Central memory CD8-positive, alpha-beta T cell (primary cell): ENCODE data around the gene OPRM1.
A peak's percentile ranks its signal among the peaks of the same experiment; 100 is the strongest.

Source experiments
- ATAC-seq: fragments of 150-1000 bp; cut with Tn5 transposase; replicated peaks from 2 replicates; pipeline ENCODE4 v1.10.0; 2022; ENCODE audit warnings: mild to moderate bottlenecking, moderate FRiP score, moderate number of reproducible peaks; ENCODE audit not compliant: poor library complexity, severe bottlenecking; ENCODE audit errors: extremely low read depth
- DNase-seq, 2 donors: peaks; one replicate each; pipeline ENCODE4 v3.0.0; 2021; ENCODE audit warnings: low spot score in 2 of 2
- H3K27ac Mint-ChIP-seq: one replicate; pipeline ENCODE4 v1.8.0; 2022; ENCODE audit warnings: low read depth, mild to moderate bottlenecking, moderate library complexity, mixed read lengths
- H3K27me3 Mint-ChIP-seq: one replicate; pipeline ENCODE4 v1.8.0; 2022; ENCODE audit warnings: mixed read lengths
- H3K36me3 Mint-ChIP-seq: one replicate; pipeline ENCODE4 v1.8.0; 2022; ENCODE audit warnings: mild to moderate bottlenecking, moderate library complexity, mixed read lengths; ENCODE audit not compliant: insufficient read depth
- H3K4me1 Mint-ChIP-seq: one replicate; pipeline ENCODE4 v1.8.0; 2022; ENCODE audit warnings: mixed read lengths
- H3K4me3 Mint-ChIP-seq: one replicate; pipeline ENCODE4 v1.8.0; 2022; ENCODE audit warnings: mild to moderate bottlenecking, moderate library complexity, mixed read lengths
- H3K9me3 Mint-ChIP-seq: one replicate; pipeline ENCODE4 v1.8.0; 2022; ENCODE audit warnings: mixed read lengths

The OPRM1 gene

DNA sequence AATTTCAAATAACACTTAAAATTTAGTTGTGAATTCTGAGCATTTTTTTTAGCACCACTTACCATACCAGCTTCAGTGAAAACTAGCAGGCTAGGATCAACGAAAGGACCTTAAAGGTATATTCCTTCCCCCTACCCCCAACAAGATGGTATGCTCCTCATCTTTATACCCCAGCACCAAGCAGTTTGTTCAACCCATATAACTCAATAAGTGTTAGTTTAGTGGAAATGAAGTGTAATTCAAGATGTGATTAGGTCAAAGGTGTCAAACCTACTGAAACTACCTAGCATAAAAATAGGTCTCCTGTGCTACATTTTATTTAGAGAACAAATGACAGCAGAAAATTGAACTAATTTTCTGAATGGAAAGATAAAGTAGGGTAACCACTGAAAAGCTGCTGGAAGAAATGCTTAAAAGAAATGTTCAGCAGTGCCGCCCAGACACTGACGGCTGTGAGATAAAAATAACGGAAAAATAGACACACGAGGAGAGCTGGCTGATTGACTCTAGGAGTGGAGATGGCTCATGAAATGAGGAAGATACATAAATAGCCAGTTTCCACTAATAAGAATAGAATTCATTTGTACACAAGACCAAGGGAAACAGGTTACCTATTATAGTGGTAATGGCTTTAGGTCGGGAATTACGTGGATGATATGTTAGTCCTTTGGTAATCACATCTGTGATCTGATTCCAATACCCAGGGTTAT is 222.8 kb downstream of the OPRM1 start:
- Mint-ChIP-seq H3K9me3 (no peaks in the 10 kb centered on the region), H3K4me1 (peaks cover 23% of the 10 kb centered on the region), H3K36me3 (no peaks in the 10 kb centered on the region), H3K4me3 (no peak overlapping the region), H3K27me3 (no peaks in the 10 kb centered on the region), H3K27ac (peak overlapping the region; percentile 7)
- no peak for DNase-seq
- no peak for ATAC-seq

DNA sequence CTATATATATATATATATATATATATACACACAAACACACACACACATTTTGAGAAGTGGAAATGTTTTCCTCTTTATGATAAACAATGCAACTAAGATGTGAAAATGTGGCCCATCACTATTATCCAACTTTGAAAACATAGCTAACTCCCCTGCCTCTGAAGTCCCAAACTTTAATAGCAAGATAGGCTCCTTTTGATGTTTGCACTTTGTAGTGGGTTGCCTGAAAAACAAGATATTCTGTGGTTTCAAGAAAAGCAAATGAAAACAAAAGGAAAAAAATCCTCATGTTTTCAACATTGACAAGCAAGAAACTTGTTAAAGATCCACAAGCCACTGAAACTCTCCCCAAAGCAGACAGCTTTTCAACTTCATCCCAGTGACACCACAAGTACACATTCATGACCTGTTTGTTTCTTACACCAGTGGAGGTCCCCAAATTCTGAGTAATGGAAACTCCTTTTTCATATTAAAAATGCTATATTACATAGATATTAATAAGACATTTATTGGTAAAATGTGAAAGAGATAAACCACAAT is 227.6 kb downstream of the OPRM1 start:
- Mint-ChIP-seq H3K27ac (no peak overlapping the region), H3K27me3 (no peaks in the 10 kb centered on the region), H3K9me3 (no peaks in the 10 kb centered on the region), H3K36me3 (no peaks in the 10 kb centered on the region), H3K4me3 (no peak overlapping the region), H3K4me1 (peaks cover 15% of the 10 kb centered on the region)
- no peak for ATAC-seq
- no peak for DNase-seq

DNA sequence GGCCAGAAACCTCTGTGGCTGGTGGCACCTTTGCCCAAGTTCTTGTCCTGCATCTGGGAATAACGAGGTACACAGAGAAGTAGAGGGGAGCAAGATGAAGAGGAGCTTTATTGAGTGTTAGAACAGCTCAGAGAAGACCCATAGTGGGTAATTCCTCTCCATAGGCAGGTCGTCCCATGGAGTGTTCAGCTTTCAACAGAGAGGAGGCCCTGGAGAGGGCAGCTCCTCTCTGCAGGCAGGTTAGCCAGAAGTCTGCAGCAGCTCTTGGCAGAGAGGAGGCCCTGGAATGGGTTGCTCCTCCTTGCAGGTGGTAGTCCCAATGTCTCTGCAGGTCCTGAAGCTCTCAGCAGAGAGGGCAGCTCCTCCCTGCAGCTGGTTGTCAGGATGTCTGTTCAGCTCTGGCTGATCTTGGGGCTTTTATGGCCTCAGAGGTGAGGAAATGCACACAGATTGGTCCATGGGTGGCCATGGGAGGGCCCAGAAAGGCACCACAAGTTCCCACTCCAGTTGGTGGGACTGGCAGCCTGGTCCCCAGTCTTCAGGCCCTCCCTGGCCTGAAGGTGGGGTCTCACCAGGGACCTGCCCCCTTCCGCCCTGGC is 228.6 kb downstream of the OPRM1 start:
- no peaks in the 10 kb centered on the region for H3K9me3 Mint-ChIP-seq
- H3K4me3 Mint-ChIP-seq = no peak overlapping the region
- peaks cover 9% of the 10 kb centered on the region for H3K4me1 Mint-ChIP-seq
- no peaks in the 10 kb centered on the region for H3K27me3 Mint-ChIP-seq
- no peak for ATAC-seq
- no peaks in the 10 kb centered on the region for H3K36me3 Mint-ChIP-seq
- no peak overlapping the region for H3K27ac Mint-ChIP-seq
- DNase-seq = no peak

DNA sequence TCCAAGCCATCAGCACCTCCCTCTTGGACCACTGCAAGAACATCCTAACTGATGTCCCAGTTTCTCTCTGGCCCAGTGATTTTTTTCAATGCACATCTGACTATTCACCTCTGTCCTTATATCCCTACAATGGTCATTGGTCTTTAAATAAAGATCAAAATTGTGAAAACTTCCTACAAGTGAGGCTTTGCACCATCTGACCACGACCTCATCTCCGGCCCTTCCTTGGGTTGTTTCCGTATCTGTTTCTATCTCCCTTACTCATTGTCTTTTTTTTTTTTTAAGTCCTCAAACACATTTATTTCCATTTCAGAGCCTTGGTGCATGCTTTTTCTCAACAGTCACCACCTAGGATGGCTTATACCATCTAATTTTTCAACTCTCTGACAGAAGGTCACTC is 229.4 kb downstream of the OPRM1 start:
- ATAC-seq (no peak), DNase-seq (no peak)
- Mint-ChIP-seq H3K9me3 (no peaks in the 10 kb centered on the region), H3K4me3 (no peak overlapping the region), H3K27ac (no peak overlapping the region), H3K27me3 (no peaks in the 10 kb centered on the region), H3K36me3 (no peaks in the 10 kb centered on the region), H3K4me1 (peaks cover 9% of the 10 kb centered on the region)

DNA sequence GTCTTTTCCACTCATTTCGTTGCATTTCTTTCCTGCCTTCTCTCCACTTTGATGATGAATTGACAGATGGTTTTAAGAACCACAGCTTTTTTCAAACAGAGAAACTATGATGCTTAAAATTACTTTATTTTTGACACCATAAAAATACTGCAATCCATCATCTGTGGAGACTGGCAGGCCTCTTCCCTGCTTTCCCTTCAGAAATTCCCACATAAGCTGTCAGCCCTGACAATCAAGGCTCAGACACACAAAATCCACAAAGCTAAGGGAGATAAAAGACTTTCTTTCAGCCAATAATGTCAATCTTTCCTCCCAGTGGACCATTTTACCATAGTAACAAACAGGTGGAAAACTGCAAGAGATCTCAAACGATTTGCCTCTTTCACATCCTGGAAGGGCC is 235.1 kb downstream of the OPRM1 start:
- Mint-ChIP-seq H3K36me3 (no peaks in the 10 kb centered on the region), H3K27me3 (no peaks in the 10 kb centered on the region), H3K27ac (no peak overlapping the region), H3K4me3 (no peak overlapping the region), H3K9me3 (no peaks in the 10 kb centered on the region), H3K4me1 (peaks cover 14% of the 10 kb centered on the region)
- ATAC-seq = no peak
- no peak for DNase-seq

DNA sequence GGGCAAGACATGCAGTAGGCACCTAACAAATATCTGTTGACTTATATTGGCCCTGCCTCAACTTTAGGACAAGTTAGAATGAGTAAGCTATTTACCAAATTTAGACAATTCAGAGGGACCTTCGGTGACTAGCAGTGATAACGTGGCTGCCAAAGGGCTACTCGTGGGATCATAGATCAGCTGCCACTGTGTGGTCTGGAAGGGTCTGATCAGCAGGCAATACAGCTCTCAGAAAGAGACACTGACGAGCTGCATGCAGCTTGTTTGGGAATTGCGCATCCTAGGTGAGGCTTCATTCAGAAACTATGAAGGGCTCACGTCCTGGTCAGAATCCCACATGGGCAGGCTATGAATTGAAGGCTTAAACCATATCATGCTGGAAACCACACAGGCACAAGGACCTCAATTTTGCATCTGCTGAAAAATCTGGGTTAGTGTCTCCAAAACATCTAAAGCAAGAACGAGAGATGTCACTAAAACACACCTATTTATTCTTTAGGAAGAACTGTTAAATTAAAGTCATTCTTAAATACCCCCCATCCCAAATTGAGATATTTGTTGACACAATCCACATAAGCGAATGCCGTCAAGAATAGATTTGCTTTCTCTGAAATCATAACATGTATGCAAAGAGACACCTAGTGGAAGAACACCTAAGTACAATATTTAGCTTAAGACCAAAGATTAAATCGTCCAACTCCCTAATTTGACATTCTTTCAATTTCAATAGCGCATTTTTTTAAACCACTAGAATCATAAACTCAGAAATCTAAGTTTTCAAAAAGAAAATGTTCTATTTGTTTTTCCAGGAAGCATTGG is 238.0 kb downstream of the OPRM1 start:
- Mint-ChIP-seq H3K36me3 (no peaks in the 10 kb centered on the region), H3K27me3 (no peaks in the 10 kb centered on the region), H3K27ac (peak overlapping the region; percentile 9), H3K4me1 (peaks cover 14% of the 10 kb centered on the region), H3K9me3 (no peaks in the 10 kb centered on the region), H3K4me3 (peak overlapping the region; percentile 59)
- DNase-seq (no peak), ATAC-seq (peak; percentile 70)

DNA sequence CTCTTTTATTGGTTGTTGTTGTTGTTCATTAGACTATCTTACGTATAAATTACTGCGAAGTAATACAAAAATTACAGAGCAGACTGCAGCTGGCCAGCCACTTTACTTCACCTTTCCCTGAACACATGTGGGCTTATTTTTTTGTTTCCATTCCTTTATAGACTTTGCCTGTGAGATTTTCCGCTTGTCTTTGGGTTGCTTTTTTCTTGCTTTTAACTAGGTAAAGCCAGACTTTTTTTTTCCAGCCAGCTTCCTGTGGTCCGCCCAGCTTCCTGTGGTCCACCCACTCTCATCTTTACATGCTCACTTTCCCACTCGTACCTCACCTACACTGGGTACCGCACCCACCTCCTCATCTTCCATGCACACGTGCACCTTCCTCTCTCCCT is 238.6 kb downstream of the OPRM1 start:
- Mint-ChIP-seq H3K27ac (peak overlapping the region; percentile 9), H3K36me3 (no peaks in the 10 kb centered on the region), H3K4me1 (peaks cover 14% of the 10 kb centered on the region), H3K9me3 (no peaks in the 10 kb centered on the region), H3K4me3 (peak overlapping the region; percentile 59), H3K27me3 (no peaks in the 10 kb centered on the region)
- ATAC-seq (peak; percentile 19), DNase-seq (no peak)

DNA sequence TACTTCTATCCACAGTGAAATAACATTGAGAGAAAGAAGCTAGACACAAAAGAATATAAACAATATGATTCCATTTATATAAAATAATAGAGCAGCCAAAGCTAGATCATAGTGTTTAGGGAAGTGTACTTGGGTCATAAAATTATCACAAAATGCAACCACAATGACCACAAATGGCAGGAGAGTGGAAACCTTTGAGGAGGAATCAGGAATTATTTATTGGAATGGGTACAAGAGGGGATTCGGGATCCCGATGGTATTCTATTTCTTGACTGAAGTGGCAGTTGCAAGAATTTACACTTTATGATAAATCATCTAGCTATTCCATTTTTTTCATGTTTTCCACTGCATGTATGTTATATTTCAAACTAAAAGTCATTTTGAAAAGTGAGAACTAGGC is 241.5 kb downstream of the OPRM1 start:
- ATAC-seq = no peak
- no peaks in the 10 kb centered on the region for H3K36me3 Mint-ChIP-seq
- no peak overlapping the region for H3K4me3 Mint-ChIP-seq
- H3K9me3 Mint-ChIP-seq = no peaks in the 10 kb centered on the region
- H3K27me3 Mint-ChIP-seq = no peaks in the 10 kb centered on the region
- no peak overlapping the region for H3K27ac Mint-ChIP-seq
- peaks cover 14% of the 10 kb centered on the region for H3K4me1 Mint-ChIP-seq
- no peak for DNase-seq

DNA sequence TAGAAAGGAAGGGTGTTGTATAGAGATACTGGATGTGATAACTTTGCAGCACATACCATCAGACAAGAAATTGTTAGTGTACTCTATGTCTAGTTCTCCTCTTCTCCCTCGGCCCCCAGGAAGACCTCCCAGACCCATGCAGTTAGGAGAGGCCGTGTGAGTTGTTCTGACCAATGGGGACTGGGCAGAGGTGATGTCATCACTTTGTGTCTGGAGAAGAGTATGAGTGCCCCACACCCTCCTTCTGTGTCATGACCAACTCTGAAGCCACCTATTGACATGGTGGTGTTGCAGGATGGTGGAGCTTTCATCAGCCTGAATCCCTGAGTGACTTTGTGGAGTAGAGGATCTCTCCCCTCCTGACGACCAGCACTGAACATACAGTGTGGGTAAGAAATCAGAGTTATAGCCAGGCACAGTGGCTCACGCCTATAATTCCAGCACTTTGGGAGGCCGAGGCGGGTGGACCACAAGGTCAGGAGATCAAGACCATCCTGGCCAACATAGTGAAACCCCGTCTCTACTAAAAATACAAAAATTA is 245.3 kb downstream of the OPRM1 start:
- no peak for ATAC-seq
- no peak for DNase-seq
- no peaks in the 10 kb centered on the region for H3K9me3 Mint-ChIP-seq
- no peaks in the 10 kb centered on the region for H3K27me3 Mint-ChIP-seq
- H3K4me3 Mint-ChIP-seq = no peak overlapping the region
- H3K36me3 Mint-ChIP-seq = no peaks in the 10 kb centered on the region
- no peaks in the 10 kb centered on the region for H3K4me1 Mint-ChIP-seq
- no peak overlapping the region for H3K27ac Mint-ChIP-seq

DNA sequence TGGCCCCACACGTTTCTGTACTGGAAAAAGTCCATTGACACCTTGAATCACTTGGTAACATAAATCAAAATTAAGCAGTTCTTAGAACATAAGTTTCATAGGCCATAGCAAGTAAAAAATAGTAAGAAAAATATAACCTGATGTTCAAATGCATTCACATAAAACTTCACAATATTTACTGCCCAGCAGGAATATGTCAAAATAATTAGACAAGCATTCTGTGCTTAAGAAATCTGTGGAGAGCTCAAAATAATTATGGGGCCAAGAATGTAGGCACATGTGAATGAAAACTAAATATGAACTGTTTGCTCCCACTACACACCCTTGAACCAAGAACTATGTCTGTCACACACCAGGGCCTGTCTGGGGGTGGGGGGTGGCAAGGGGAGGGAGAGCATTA is 246.8 kb downstream of the OPRM1 start:
- no peak overlapping the region for H3K27ac Mint-ChIP-seq
- no peaks in the 10 kb centered on the region for H3K27me3 Mint-ChIP-seq
- no peak overlapping the region for H3K4me3 Mint-ChIP-seq
- H3K36me3 Mint-ChIP-seq = peaks cover 2% of the 10 kb centered on the region
- no peaks in the 10 kb centered on the region for H3K9me3 Mint-ChIP-seq
- DNase-seq = no peak
- no peaks in the 10 kb centered on the region for H3K4me1 Mint-ChIP-seq
- ATAC-seq = no peak

DNA sequence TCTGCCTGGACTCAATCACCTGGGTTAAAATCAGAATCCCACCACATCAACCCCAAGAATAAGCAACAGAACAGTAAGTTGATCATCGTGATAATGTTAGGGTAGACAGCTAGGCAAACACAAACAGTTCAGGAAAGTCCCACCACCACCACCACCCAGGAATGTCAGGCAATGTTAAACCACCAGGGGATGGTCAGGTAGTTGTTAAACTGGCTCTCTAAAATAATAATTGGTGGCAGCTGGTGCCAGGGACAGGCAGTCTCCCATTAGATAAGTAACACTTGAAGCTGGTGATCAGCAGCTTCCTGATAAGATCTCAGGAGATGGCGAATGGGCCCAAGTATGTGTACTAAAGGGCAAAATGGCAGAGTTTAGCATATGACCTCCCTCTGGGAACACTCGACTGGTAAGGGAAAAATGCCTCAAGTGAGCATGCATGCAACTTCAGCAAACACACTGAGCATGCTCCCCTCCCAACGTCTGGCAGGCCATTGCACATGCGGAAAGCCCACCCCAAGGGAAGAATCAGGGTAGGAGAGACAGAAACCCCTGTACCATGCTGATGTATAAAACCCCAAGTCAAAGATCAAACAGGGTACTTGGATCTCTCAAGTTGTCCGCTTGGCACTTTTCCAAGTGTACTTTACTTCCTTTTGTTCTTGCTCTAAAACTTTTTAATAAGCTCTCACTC is 250.9 kb downstream of the OPRM1 start:
- no peak overlapping the region for H3K27ac Mint-ChIP-seq
- DNase-seq (no peak), ATAC-seq (no peak)
- H3K4me1 Mint-ChIP-seq = no peaks in the 10 kb centered on the region
- no peaks in the 10 kb centered on the region for H3K9me3 Mint-ChIP-seq
- no peaks in the 10 kb centered on the region for H3K27me3 Mint-ChIP-seq
- peaks cover 2% of the 10 kb centered on the region for H3K36me3 Mint-ChIP-seq
- H3K4me3 Mint-ChIP-seq = no peak overlapping the region

DNA sequence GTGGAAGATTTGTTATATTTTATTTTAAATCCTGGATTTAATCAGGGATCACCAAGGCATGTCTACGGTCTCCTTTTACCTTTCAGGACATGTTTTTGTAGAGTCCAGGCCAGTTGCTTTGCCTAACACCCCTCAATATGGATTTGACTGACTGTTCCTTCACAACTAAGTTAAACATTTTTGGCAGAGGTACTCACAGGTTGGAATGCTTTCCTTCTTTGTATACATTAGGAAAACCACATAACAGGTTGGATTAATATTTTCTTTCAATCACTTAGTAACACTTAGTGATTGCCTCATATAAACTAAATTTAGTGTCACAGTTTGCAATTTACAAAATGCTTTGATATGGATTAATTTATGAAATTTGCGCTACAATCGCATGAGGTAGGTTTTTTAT is 253.0 kb downstream of the OPRM1 start:
- no peak overlapping the region for H3K4me3 Mint-ChIP-seq
- H3K36me3 Mint-ChIP-seq = peaks cover 2% of the 10 kb centered on the region
- no peaks in the 10 kb centered on the region for H3K9me3 Mint-ChIP-seq
- DNase-seq = no peak
- no peaks in the 10 kb centered on the region for H3K27me3 Mint-ChIP-seq
- H3K4me1 Mint-ChIP-seq = no peaks in the 10 kb centered on the region
- no peak for ATAC-seq
- H3K27ac Mint-ChIP-seq = no peak overlapping the region
